ENCODE measurements around the gene HADHA.

DNA sequence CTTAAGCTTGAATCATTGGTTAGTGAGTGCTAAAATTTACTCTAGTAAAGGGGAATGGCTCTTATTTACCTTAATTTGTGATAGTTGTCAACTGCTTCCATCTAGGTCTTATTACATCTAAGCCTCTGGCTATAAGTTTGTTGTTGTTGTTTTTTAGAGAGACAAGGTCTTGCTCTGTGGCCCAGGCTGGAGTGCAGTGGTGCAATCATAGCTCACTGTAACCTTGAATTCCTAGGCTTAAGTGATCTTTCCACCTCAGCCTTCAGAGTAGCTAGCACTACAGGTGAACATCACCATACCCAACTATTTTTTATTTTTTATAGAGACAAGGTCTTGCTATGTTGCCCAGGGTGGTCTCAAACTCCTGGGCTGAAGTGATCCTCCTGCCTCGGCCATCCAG, 6.6 kb downstream of the HADHA start:
- no peak for TF ChIP-seq YY1 (IDR thresholded peaks at IDR 0.05; ENCODE audit: insufficient read depth, insufficient read length)
- no peak for TF ChIP-seq SUZ12 (IDR thresholded peaks at IDR 0.05; ENCODE audit: extremely low read depth, insufficient read depth, insufficient read length)
- no peak for TF ChIP-seq ZNF274 (IDR thresholded peaks at IDR 0.05; ENCODE audit: low read depth, low read length)
